Neuronal stem cell (in vitro differentiated cells): Measurements from ENCODE around the gene FANCD2. TPM values are rescaled to one million over a fixed set of nuclear protein-coding genes. Genes with fewer than 3 reads are reported as not detected.

Experiments
- DNase-seq: peaks from one replicate; pipeline ENCODE4 v3.0.0-alpha.2; 2013; ENCODE audit warnings: low spot score
- H2AFZ ChIP-seq: one replicate; pipeline ENCODE4 v1.6.1; 2013; ENCODE audit warnings: mild to moderate bottlenecking, low read length, inconsistent platforms
- H2AK5ac ChIP-seq: 2 replicates; pipeline ENCODE4 v1.6.1; 2013; ENCODE audit warnings: low read depth, mild to moderate bottlenecking, inconsistent platforms, low read length, moderate library complexity, mixed read lengths
- H2BK120ac ChIP-seq: 2 replicates; pipeline ENCODE4 v1.6.1; 2013; ENCODE audit warnings: low read depth, mild to moderate bottlenecking, inconsistent platforms, low read length, moderate library complexity, mixed read lengths
- H2BK12ac ChIP-seq: one replicate; pipeline ENCODE4 v1.6.1; 2013; ENCODE audit warnings: low read length, inconsistent platforms
- H2BK15ac ChIP-seq: 2 replicates; pipeline ENCODE4 v1.6.1; 2013; ENCODE audit warnings: mild to moderate bottlenecking, low read length, inconsistent platforms, mixed read lengths
- H2BK5ac ChIP-seq: one replicate; pipeline ENCODE4 v1.6.1; 2013; ENCODE audit warnings: inconsistent platforms, mild to moderate bottlenecking, low read length, moderate library complexity
- H3K14ac ChIP-seq: one replicate; pipeline ENCODE4 v1.6.1; 2013; ENCODE audit warnings: low read length, inconsistent platforms
- H3K18ac ChIP-seq: 2 replicates; pipeline ENCODE4 v1.6.1; 2013; ENCODE audit warnings: low read length, inconsistent platforms
- H3K23ac ChIP-seq: 2 replicates; pipeline ENCODE4 v1.6.1; 2013; ENCODE audit warnings: low read depth, mild to moderate bottlenecking, mixed read lengths, low read length, inconsistent platforms; ENCODE audit not compliant: poor library complexity
- H3K27ac ChIP-seq: replicated peaks from 3 replicates; pipeline ENCODE4 v1.5.1; 2013; ENCODE audit warnings: low read length, inconsistent platforms
- H3K27me3 ChIP-seq, 3 experiments: 2 replicates each; pipeline ENCODE4 v1.6.1; 2013; ENCODE audit warnings: low read length in 3 of 3, mild to moderate bottlenecking in 2 of 3, inconsistent platforms in 1 of 3, low read depth in 1 of 3, mixed read lengths in 1 of 3, moderate library complexity in 1 of 3; ENCODE audit not compliant: control insufficient read depth in 3 of 3, insufficient read depth in 3 of 3
- H3K36me3 ChIP-seq, 2 donors: replicated peaks in 1 of 2; 2 replicates each; pipeline ENCODE4 v1.6.1; 2013; ENCODE audit warnings: low read length in 2 of 2; ENCODE audit not compliant: control insufficient read depth in 2 of 2, insufficient read depth in 2 of 2
- H3K4ac ChIP-seq: 2 replicates; pipeline ENCODE4 v1.6.1; 2013; ENCODE audit warnings: inconsistent platforms, mild to moderate bottlenecking, low read length, moderate library complexity
- H3K4me1 ChIP-seq, 2 donors: 1 replicate in 1 of 2; 2 replicates in 1 of 2; pipeline ENCODE4 v1.6.1; 2013; ENCODE audit warnings: low read length in 2 of 2, low read depth in 1 of 2; ENCODE audit not compliant: control insufficient read depth in 2 of 2, insufficient read depth in 1 of 2
- H3K4me2 ChIP-seq: one replicate; pipeline ENCODE4 v1.6.1; 2013; ENCODE audit warnings: mild to moderate bottlenecking, low read length, inconsistent platforms; ENCODE audit not compliant: insufficient read depth, poor library complexity, severe bottlenecking
- H3K4me3 ChIP-seq, 2 donors: 2 replicates each; pipeline ENCODE4 v1.5.1; 2013; ENCODE audit warnings: low read length in 2 of 2, mild to moderate bottlenecking in 2 of 2, inconsistent platforms in 1 of 2, moderate library complexity in 1 of 2
- H3K79me1 ChIP-seq: one replicate; pipeline ENCODE4 v1.6.1; 2013; ENCODE audit warnings: low read depth, mild to moderate bottlenecking, inconsistent platforms, low read length, moderate library complexity
- H3K9ac ChIP-seq: one replicate; pipeline ENCODE4 v1.6.1; 2013; ENCODE audit warnings: mild to moderate bottlenecking, low read depth, low read length, inconsistent platforms; ENCODE audit not compliant: poor library complexity
- H3K9me3 ChIP-seq, 2 donors: replicated peaks in 1 of 2; 2 replicates each; pipeline versions ENCODE3 to v1.6.1; 2013; ENCODE audit warnings: low read length in 2 of 2, mild to moderate bottlenecking in 2 of 2, inconsistent platforms in 1 of 2, low read depth in 1 of 2, mixed read lengths in 1 of 2, moderate library complexity in 1 of 2; ENCODE audit not compliant: control insufficient read depth in 2 of 2, insufficient read depth in 1 of 2
- H4K8ac ChIP-seq: one replicate; pipeline ENCODE4 v1.6.1; 2013; ENCODE audit warnings: low read depth, mild to moderate bottlenecking, inconsistent platforms, low read length, moderate library complexity
- H4K91ac ChIP-seq: one replicate; pipeline ENCODE4 v1.6.1; 2013; ENCODE audit warnings: low read length, low read depth, mild to moderate bottlenecking, inconsistent platforms; ENCODE audit not compliant: poor library complexity
- WGBS, 2 donors: extraction: QIAGEN DNeasy Blood & Tissue Kit; methylation state at CpG; one replicate each; pipeline ENCODE4 v1.1.7; 2013; ENCODE audit warnings: missing lambda C conversion rate in 2 of 2, mixed read lengths in 1 of 2; ENCODE audit not compliant: insufficient read length in 2 of 2, insufficient replicate concordance in 1 of 2; ENCODE audit errors: extremely low coverage in 2 of 2; 5-methylcytosine and 5-hydroxymethylcytosine counted together
- small RNA-seq: library from polyadenylated mRNA; stranded (forward); fragments of <200 nt; extraction: miRNeasy Mini kit (QIAGEN cat#:217004); gene quantifications from one replicate; pipeline ENCODE3, GENCODE V24; 2013; ENCODE audit not compliant: insufficient read depth

FANCD2 gene

GRCh38 chr3:10149226-10149625 lies 123.0 kb downstream of the FANCD2 start:
- Histone ChIP-seq H3K14ac (no peak overlapping the region), H3K9me3 (peaks cover 0 to 12% of the 10 kb centered on the region in 2 donors), H2BK5ac (no peak overlapping the region), H2BK120ac (no peak overlapping the region), H3K18ac (no peak overlapping the region), H3K23ac (no peak overlapping the region), H3K9ac (no peak overlapping the region), H2BK12ac (no peak overlapping the region), H3K4ac (no peak overlapping the region), H3K4me2 (no peak overlapping the region), H3K27me3 (no peaks in the 10 kb centered on the region), H4K91ac (no peak overlapping the region), H2AFZ (no peak overlapping the region), H4K8ac (no peak overlapping the region), H2AK5ac (no peak overlapping the region), H3K79me1 (no peaks in the 10 kb centered on the region), H3K36me3 (peaks cover 10 to 83% of the 10 kb centered on the region in 2 donors), H3K4me3 (no peak overlapping the region), H3K27ac (no peak overlapping the region), H3K4me1 (no peaks in the 10 kb centered on the region), H2BK15ac (no peak overlapping the region)
- no CpG with 5 or more reads among the region's 8 CpGs for WGBS, 2 donors
- no peak for DNase-seq

DNA sequence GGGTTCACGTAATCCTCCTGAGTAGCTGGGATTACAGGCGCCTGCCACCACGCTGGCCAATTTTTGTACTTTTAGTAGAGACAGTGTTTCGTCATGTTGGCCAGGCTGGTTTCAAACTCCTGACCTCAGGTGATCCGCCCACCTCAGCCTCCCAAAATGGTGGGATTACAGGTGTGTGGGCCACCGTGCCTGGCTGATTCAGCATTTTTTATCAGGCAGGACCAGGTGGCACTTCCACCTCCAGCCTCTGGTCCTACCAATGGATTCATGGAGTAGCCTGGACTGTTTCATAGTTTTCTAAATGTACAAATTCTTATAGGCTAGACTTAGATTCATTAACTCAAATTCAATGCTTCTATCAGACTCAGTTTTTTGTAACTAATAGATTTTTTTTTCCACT lies 124.8 kb downstream of the FANCD2 start:
- H3K27me3 ChIP-seq: no peaks in the 10 kb centered on the region
- peaks cover 10 to 82% of the 10 kb centered on the region in 2 donors for H3K36me3 ChIP-seq
- H3K27ac ChIP-seq: no peak overlapping the region
- H3K79me1 ChIP-seq: no peaks in the 10 kb centered on the region
- no peak overlapping the region for H3K4me2 ChIP-seq
- H4K8ac ChIP-seq: no peak overlapping the region
- no peak overlapping the region for H2AK5ac ChIP-seq
- no peak overlapping the region for H3K18ac ChIP-seq
- H2BK5ac ChIP-seq: no peak overlapping the region
- H3K4me1 ChIP-seq: no peaks in the 10 kb centered on the region
- no peak overlapping the region for H2BK12ac ChIP-seq
- H3K14ac ChIP-seq: no peak overlapping the region
- no peak for DNase-seq
- H3K23ac ChIP-seq: no peak overlapping the region
- no peaks in the 10 kb centered on the region for H3K9me3 ChIP-seq
- WGBS, 2 donors: no CpG with 5 or more reads among the region's 6 CpGs
- no peak overlapping the region for H3K4me3 ChIP-seq
- H3K4ac ChIP-seq: no peak overlapping the region
- no peak overlapping the region for H3K9ac ChIP-seq
- H4K91ac ChIP-seq: no peak overlapping the region
- no peak overlapping the region for H2BK15ac ChIP-seq
- no peak overlapping the region for H2BK120ac ChIP-seq
- H2AFZ ChIP-seq: no peak overlapping the region

Small RNA genes lying within 50 kb of the gene (small RNA-seq; reads per million reads assigned to genes)
- gene CYCSP10 (not detected), gene RNU6-670P (not detected)
